Neural progenitor cell (in vitro differentiated cells): Measurements from ENCODE around the gene KLHL35. TPM values are rescaled to one million over a fixed set of nuclear protein-coding genes. Genes with fewer than 3 reads are reported as not detected.
A peak's percentile ranks its signal among the peaks of the same experiment; 100 is the strongest.
"Not testable (repeated sequence)": the region's sequence is repeated elsewhere in the genome, so short reads cannot be mapped to it uniquely, and the experiment has no call there.

Source experiments
- DNase-seq: peaks from one replicate; pipeline ENCODE4 v3.0.0-alpha.2; 2016; ENCODE audit warnings: low spot score
- H2AFZ ChIP-seq: fragments of 200-600 bp; sonication (generic); replicated peaks from 2 replicates; pipeline ENCODE4 v1.6.1; 2016; ENCODE audit warnings: antibody characterized with exemption
- H3F3A ChIP-seq: fragments of 200-600 bp; sonication (generic); 2 replicates; pipeline ENCODE4 v1.6.1; 2016; ENCODE audit warnings: antibody characterized with exemption, low read depth
- H3K27ac ChIP-seq: fragments of 200-600 bp; sonication (generic); 2 replicates; pipeline ENCODE4 v1.5.1; 2016; ENCODE audit warnings: mild to moderate bottlenecking
- H3K27me3 ChIP-seq: fragments of 200-600 bp; sonication (generic); 2 replicates; pipeline ENCODE4 v1.6.1; 2016; ENCODE audit warnings: mild to moderate bottlenecking, moderate library complexity
- H3K36me3 ChIP-seq: fragments of 200-600 bp; sonication (generic); 2 replicates; pipeline ENCODE4 v1.5.1; 2016
- H3K4me1 ChIP-seq: fragments of 200-600 bp; sonication (generic); 2 replicates; pipeline ENCODE4 v1.6.1; 2016; ENCODE audit warnings: mixed run types
- H3K4me2 ChIP-seq: fragments of 200-600 bp; sonication (generic); 2 replicates; pipeline ENCODE4 v1.6.1; 2016
- H3K4me3 ChIP-seq: fragments of 200-600 bp; sonication (generic); 2 replicates; pipeline ENCODE4 v1.5.1; 2016
- H3K79me2 ChIP-seq: fragments of 200-600 bp; sonication (generic); 2 replicates; pipeline ENCODE4 v1.6.1; 2016; ENCODE audit warnings: low read depth
- H3K9ac ChIP-seq: fragments of 200-600 bp; sonication (generic); 2 replicates; pipeline ENCODE4 v1.6.1; 2016
- H3K9me3 ChIP-seq: fragments of 200-600 bp; sonication (generic); 2 replicates; pipeline ENCODE4 v1.5.1; 2016; ENCODE audit warnings: low read depth
- H4K20me1 ChIP-seq: fragments of 200-600 bp; sonication (generic); 2 replicates; pipeline ENCODE4 v1.6.1; 2016; ENCODE audit warnings: low read depth
- H3K27ac Mint-ChIP-seq: 3 replicates; pipeline ENCODE4 v1.8.0; 2021; ENCODE audit warnings: mixed read lengths
- H3K27me3 Mint-ChIP-seq: 2 replicates; pipeline ENCODE4 v1.8.0; 2022; ENCODE audit warnings: low read depth, mild to moderate bottlenecking, inconsistent platforms, moderate library complexity, mixed read lengths; ENCODE audit not compliant: insufficient read depth
- H3K36me3 Mint-ChIP-seq: 3 replicates; pipeline ENCODE4 v1.8.0; 2021; ENCODE audit warnings: mixed read lengths
- H3K4me1 Mint-ChIP-seq: 3 replicates; pipeline ENCODE4 v1.8.0; 2021; ENCODE audit warnings: mixed read lengths
- H3K4me3 Mint-ChIP-seq: 3 replicates; pipeline ENCODE4 v1.8.0; 2021; ENCODE audit warnings: mild to moderate bottlenecking, moderate library complexity, mixed read lengths
- H3K9me3 Mint-ChIP-seq: 3 replicates; pipeline ENCODE4 v1.8.0; 2020; ENCODE audit warnings: mixed read lengths
- CTCF ChIP-seq: fragments of 200-600 bp; sonication (generic); IDR thresholded peaks from 2 replicates; pipeline ENCODE4 v1.5.1; 2017; ENCODE audit warnings: antibody characterized with exemption, mild to moderate bottlenecking
- EZH2 ChIP-seq: fragments of 200-600 bp; sonication (generic); IDR thresholded peaks from 2 replicates; pipeline ENCODE4 v1.6.1; 2017; ENCODE audit warnings: antibody characterized with exemption, mild to moderate bottlenecking, moderate library complexity
- EZH2phosphoT487 ChIP-seq: fragments of 200-600 bp; sonication (generic); IDR thresholded peaks from 2 replicates; pipeline ENCODE4 v1.6.1; 2017; ENCODE audit warnings: antibody characterized with exemption
- total RNA-seq: library from RNA; depleted of rRNA; stranded (reverse); fragments of >200 nt; gene quantifications from 2 replicates; pipeline ENCODE4 v1.2.3, GENCODE V29; 2015; ENCODE audit warnings: low replicate concordance

Gene KLHL35
- total RNA-seq, 1 donor from 2014 or later = 1.2 TPM

DNA sequence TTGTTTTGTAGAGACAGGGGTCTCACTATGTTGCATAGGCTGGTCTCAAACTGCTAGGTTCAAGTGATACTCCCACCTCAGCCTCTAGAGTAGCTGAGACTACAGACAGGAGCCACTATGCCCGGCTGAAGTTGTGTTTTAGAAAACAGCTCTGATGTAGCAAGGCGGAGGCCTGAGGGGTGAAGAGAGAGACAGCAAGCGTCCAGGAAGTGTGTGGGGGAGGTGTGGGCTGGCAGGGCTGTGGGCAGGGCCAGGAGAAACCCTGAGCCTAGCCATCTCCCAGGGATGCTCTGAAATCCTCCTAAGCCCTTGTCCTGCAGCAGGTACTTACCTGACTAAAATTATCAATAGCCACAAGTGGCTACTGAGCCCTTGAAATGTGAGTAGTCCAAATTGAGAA, 49.8 kb downstream of the KLHL35 start:
- H4K20me1 ChIP-seq = no peaks in the 10 kb centered on the region

DNA sequence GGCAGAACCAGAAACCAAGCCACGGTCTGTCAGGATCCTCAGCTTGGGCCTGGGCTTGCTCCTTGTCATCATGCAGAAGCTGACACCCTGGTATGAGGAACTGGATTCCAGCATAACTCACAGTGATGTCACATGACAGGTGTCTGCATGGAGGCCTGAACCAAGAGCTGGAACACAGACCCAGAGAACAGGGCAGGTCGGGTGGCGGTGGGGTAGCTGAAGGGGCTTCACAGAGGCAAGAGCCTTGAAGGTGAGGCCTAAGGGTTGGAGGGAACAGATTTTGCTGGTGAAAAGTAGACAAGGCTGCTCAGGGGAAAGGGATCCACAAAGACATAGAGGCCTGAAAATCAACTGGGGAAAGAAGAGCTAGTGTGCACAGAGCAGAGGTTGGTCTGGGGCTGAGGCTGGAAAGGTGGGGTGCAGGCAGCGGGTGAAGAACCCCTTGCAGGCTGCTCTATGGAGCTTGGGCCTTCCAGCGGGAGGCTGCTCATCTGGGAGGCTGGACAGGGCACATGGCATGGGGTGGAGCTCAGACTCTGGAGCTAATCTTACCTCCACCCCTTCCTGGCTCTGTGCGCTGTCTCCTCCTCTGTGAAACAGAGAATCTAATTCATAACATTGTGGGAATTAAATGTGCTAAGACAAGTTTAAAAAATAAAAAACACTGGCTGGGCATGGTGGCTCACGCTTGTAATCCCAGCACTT, 52.1 kb downstream of the KLHL35 start:
- H3K4me2 ChIP-seq = no peak overlapping the region
- H3K27me3 ChIP-seq = no peaks in the 10 kb centered on the region
- H3K9ac ChIP-seq = no peak overlapping the region
- no peak for DNase-seq
- H3K9me3 Mint-ChIP-seq = no peaks in the 10 kb centered on the region
- no peak overlapping the region for H3K4me3 ChIP-seq
- H3K27ac ChIP-seq = no peak overlapping the region
- no peak overlapping the region for H3K27ac Mint-ChIP-seq
- TF ChIP-seq CTCF (no peak), EZH2 (no peak), EZH2phosphoT487 (no peak)
- peaks cover 10% of the 10 kb centered on the region for H3K4me1 Mint-ChIP-seq
- no peaks in the 10 kb centered on the region for H3K79me2 ChIP-seq
- peak overlapping the region; percentile 12 for H2AFZ ChIP-seq
- peaks cover 4% of the 10 kb centered on the region for H3K27me3 Mint-ChIP-seq
- H3K36me3 Mint-ChIP-seq = no peaks in the 10 kb centered on the region
- H3K36me3 ChIP-seq = no peaks in the 10 kb centered on the region
- H3K4me3 Mint-ChIP-seq = no peak overlapping the region
- no peaks in the 10 kb centered on the region for H4K20me1 ChIP-seq
- no peaks in the 10 kb centered on the region for H3F3A ChIP-seq
- H3K4me1 ChIP-seq = no peaks in the 10 kb centered on the region
- no peaks in the 10 kb centered on the region for H3K9me3 ChIP-seq

More for the DNA sequence above, 49.8 kb downstream of the KLHL35 start:
- no peak for TF ChIP-seq CTCF
- TF ChIP-seq EZH2 = no peak
- no peak for TF ChIP-seq EZH2phosphoT487
- H2AFZ ChIP-seq = no peak overlapping the region
- H3K36me3 ChIP-seq = no peaks in the 10 kb centered on the region
- H3K27me3 Mint-ChIP-seq = peaks cover 4% of the 10 kb centered on the region
- no peak overlapping the region for H3K27ac ChIP-seq
- no peak overlapping the region for H3K4me3 Mint-ChIP-seq
- H3K9me3 Mint-ChIP-seq = no peaks in the 10 kb centered on the region
- no peaks in the 10 kb centered on the region for H3K79me2 ChIP-seq
- no peaks in the 10 kb centered on the region for H3K27me3 ChIP-seq
- no peak overlapping the region for H3K27ac Mint-ChIP-seq
- H3K9ac ChIP-seq = no peak overlapping the region
- H3K9me3 ChIP-seq = no peaks in the 10 kb centered on the region
- no peaks in the 10 kb centered on the region for H3K4me1 ChIP-seq
- no peaks in the 10 kb centered on the region for H3F3A ChIP-seq
- no peak for DNase-seq
- no peaks in the 10 kb centered on the region for H3K36me3 Mint-ChIP-seq
- H3K4me3 ChIP-seq = no peak overlapping the region
- H3K4me2 ChIP-seq = no peak overlapping the region
- peaks cover 10% of the 10 kb centered on the region for H3K4me1 Mint-ChIP-seq

DNA sequence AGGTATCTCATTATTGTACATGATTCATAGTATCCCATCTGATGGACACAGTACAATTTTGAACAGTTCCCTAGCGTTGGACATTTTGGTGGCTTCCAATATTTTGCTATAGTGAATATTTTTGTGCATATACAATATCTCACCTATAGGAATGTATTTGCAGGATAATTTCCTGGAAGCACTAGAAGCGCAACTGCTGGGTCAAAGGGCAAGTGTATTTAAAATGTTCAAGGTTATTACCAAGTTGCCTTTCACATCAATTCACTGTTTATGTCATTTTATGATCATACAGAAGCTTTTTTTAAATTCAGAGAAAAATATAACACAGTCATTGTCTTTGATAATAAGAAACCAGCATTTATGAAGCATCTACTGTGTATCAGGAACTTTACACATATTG, 52.8 kb downstream of the KLHL35 start:
- no peak overlapping the region for H3K4me2 ChIP-seq
- peaks cover 7% of the 10 kb centered on the region for H3K27me3 Mint-ChIP-seq
- H3F3A ChIP-seq = no peaks in the 10 kb centered on the region
- no peaks in the 10 kb centered on the region for H3K36me3 Mint-ChIP-seq
- H3K9me3 ChIP-seq = no peaks in the 10 kb centered on the region
- no peak overlapping the region for H2AFZ ChIP-seq
- H3K4me1 ChIP-seq = no peaks in the 10 kb centered on the region
- H3K9ac ChIP-seq = no peak overlapping the region
- H3K27ac ChIP-seq = no peak overlapping the region
- no peaks in the 10 kb centered on the region for H4K20me1 ChIP-seq
- peaks cover 10% of the 10 kb centered on the region for H3K4me1 Mint-ChIP-seq
- H3K36me3 ChIP-seq = no peaks in the 10 kb centered on the region
- H3K4me3 Mint-ChIP-seq = no peak overlapping the region
- no peak for DNase-seq
- no peak overlapping the region for H3K27ac Mint-ChIP-seq
- no peaks in the 10 kb centered on the region for H3K27me3 ChIP-seq
- H3K79me2 ChIP-seq = no peaks in the 10 kb centered on the region
- no peak overlapping the region for H3K4me3 ChIP-seq
- TF ChIP-seq EZH2 (no peak), CTCF (no peak), EZH2phosphoT487 (no peak)
- no peaks in the 10 kb centered on the region for H3K9me3 Mint-ChIP-seq

DNA sequence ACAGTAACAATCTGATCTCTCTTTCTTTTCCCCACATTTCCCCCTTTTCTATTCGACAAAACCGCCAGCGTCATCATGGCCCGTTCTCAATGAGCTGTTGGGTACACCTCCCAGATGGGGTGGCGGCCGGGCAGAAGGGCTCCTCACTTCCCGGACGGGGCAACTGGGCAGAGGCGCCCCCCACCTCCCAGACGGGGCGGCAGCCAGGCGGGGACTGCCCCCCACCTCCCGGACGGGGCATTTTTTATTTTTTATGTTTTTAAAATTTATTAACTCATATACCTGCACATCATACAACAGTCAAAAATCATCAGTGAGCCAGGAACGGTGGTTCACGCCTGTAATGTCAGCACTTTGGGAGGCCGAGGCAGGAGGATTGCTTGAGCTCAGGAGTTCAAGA, 54.2 kb downstream of the KLHL35 start:
- not testable (repeated sequence) for H3K79me2 ChIP-seq, H3K9me3 Mint-ChIP-seq, H3K27ac ChIP-seq, H3F3A ChIP-seq, DNase-seq, H4K20me1 ChIP-seq, H3K27me3 Mint-ChIP-seq, H3K4me1 ChIP-seq, H3K4me3 Mint-ChIP-seq, H3K36me3 Mint-ChIP-seq, H3K36me3 ChIP-seq, H3K4me3 ChIP-seq, H3K9me3 ChIP-seq, H3K4me2 ChIP-seq, H2AFZ ChIP-seq, H3K27ac Mint-ChIP-seq, H3K27me3 ChIP-seq, H3K4me1 Mint-ChIP-seq, H3K9ac ChIP-seq
